NB4 (cell line): Measurements from ENCODE around the gene CMC4.

Experiments used
- DNase-seq: peaks from one replicate; pipeline ENCODE4 v3.0.0; 2010; ENCODE audit warnings: low read depth
- H3K4me3 ChIP-seq: one replicate; pipeline ENCODE4 v1.5.1; 2011; ENCODE audit warnings: mild to moderate bottlenecking, low read depth, low read length, moderate library complexity
- CTCF ChIP-seq: IDR thresholded peaks from one replicate; pipeline ENCODE4 v1.5.1; 2012; ENCODE audit warnings: low read depth, low read length
- MAX ChIP-seq: IDR thresholded peaks from 2 replicates; pipeline ENCODE4 v1.6.1; 2011; ENCODE audit warnings: low read depth, low read length
- MYC ChIP-seq: IDR thresholded peaks from 2 replicates; pipeline ENCODE4 v1.6.1; 2011; ENCODE audit warnings: low read depth, low read length
- POLR2A ChIP-seq: IDR thresholded peaks from 2 replicates; pipeline ENCODE4 v1.6.1; 2011; ENCODE audit warnings: mild to moderate bottlenecking; ENCODE audit not compliant: insufficient read length; ENCODE audit errors: extremely low read depth

CMC4 gene

GRCh38 chrX:155052738-155053498 is 18.0 kb downstream of the CMC4 start:
- DNase-seq: no peak
- H3K4me3 ChIP-seq: no peak overlapping the region
- TF ChIP-seq POLR2A (no peak), CTCF (no peak), MAX (no peak), MYC (no peak)

GRCh38 chrX:155048977-155049619 is 21.8 kb downstream of the CMC4 start:
- no peak overlapping the region for H3K4me3 ChIP-seq
- TF ChIP-seq CTCF (peak; percentile 71), MAX (no peak)
- DNase-seq: peak; percentile 79

GRCh38 chrX:155046811-155047528 is 24.0 kb downstream of the CMC4 start:
- H3K4me3 ChIP-seq: no peak overlapping the region
- DNase-seq: no peak
- TF ChIP-seq CTCF (no peak), MAX (no peak), MYC (no peak), POLR2A (no peak)

- no peak for TF ChIP-seq POLR2A
- no peak for DNase-seq
- no peak overlapping the region for H3K4me3 ChIP-seq
Observed at GRCh38 chrX:155046129-155046810, 24.7 kb downstream of the CMC4 start.

GRCh38 chrX:155035688-155036087 is 35.2 kb downstream of the CMC4 start:
- DNase-seq: no peak
- H3K4me3 ChIP-seq: no peak overlapping the region
- TF ChIP-seq MYC (no peak), MAX (no peak), POLR2A (no peak), CTCF (no peak)

- no peak for TF ChIP-seq CTCF
- no peak for TF ChIP-seq MYC
- TF ChIP-seq MAX: no peak
- TF ChIP-seq POLR2A: no peak
- H3K4me3 ChIP-seq: no peak overlapping the region
- DNase-seq: no peak
Observed at GRCh38 chrX:155031657-155032056, 39.3 kb downstream of the CMC4 start.
